Coronary artery (tissue), 2 donors: Measurements from ENCODE around the gene TRIM3.

ENCODE experiments used
- DNase-seq: peaks from one replicate; pipeline ENCODE4 v3.0.0-alpha.2; 2017; ENCODE audit warnings: low spot score
- H3K27ac ChIP-seq, 2 donors: fragments of 200-600 bp; sonication (generic); one replicate each; pipeline ENCODE4 v1.5.1; 2016 to 2019
- H3K4me3 ChIP-seq: fragments of 200-600 bp; sonication (generic); 2 replicates; pipeline ENCODE4 v1.5.1; 2016; ENCODE audit warnings: mild to moderate bottlenecking, moderate library complexity
- CTCF ChIP-seq: fragments of 200-600 bp; sonication (generic); IDR thresholded peaks from one replicate; pipeline ENCODE4 v1.5.1; 2019; ENCODE audit warnings: antibody characterized with exemption

Gene TRIM3

GRCh38 chr11:6437993-6438392 is 35.7 kb downstream of the TRIM3 start:
- TF ChIP-seq CTCF: no peak
- no peak overlapping the region for H3K27ac ChIP-seq
- no peak overlapping the region for H3K4me3 ChIP-seq
- no peak for DNase-seq

- TF ChIP-seq CTCF: no peak
- no peak for DNase-seq
- Histone ChIP-seq H3K27ac (no peak overlapping the region), H3K4me3 (no peak overlapping the region)
These were observed 36.3 kb downstream of the TRIM3 start for GRCh38 chr11:6437423-6437822.

- Histone ChIP-seq H3K27ac (no peak overlapping the region), H3K4me3 (no peak overlapping the region)
- no peak for TF ChIP-seq CTCF
- no peak for DNase-seq
These were observed 39.6 kb downstream of the TRIM3 start for GRCh38 chr11:6433998-6434660.

GRCh38 chr11:6431861-6432260 is 41.9 kb downstream of the TRIM3 start:
- DNase-seq: no peak
- TF ChIP-seq CTCF: no peak
- no peak overlapping the region for H3K27ac ChIP-seq
- no peak overlapping the region for H3K4me3 ChIP-seq

GRCh38 chr11:6427516-6427915 is 46.2 kb downstream of the TRIM3 start:
- Histone ChIP-seq H3K27ac (no peak overlapping the region), H3K4me3 (no peak overlapping the region)
- no peak for TF ChIP-seq CTCF
- DNase-seq: no peak

GRCh38 chr11:6420677-6421076 is 53.1 kb downstream of the TRIM3 start:
- no peak overlapping the region for H3K27ac ChIP-seq
- TF ChIP-seq CTCF: no peak
- no peak for DNase-seq
- H3K4me3 ChIP-seq: no peak overlapping the region

- TF ChIP-seq CTCF: no peak
- Histone ChIP-seq H3K4me3 (peak within 1 kb of the TSS; percentile 90), H3K27ac (peak within 1 kb of the TSS; percentile 78 to 97)
- no peak for DNase-seq
These were observed 54.6 kb downstream of the TRIM3 start, which contains the start of gene APBB1 for GRCh38 chr11:6419009-6419631. Gene APBB1 (minus strand): TSS chr11:6419094. CDS start chr11:6411347, 7,747 bp downstream.
